ENCODE data around the gene CBX6.

Gene CBX6

DNA sequence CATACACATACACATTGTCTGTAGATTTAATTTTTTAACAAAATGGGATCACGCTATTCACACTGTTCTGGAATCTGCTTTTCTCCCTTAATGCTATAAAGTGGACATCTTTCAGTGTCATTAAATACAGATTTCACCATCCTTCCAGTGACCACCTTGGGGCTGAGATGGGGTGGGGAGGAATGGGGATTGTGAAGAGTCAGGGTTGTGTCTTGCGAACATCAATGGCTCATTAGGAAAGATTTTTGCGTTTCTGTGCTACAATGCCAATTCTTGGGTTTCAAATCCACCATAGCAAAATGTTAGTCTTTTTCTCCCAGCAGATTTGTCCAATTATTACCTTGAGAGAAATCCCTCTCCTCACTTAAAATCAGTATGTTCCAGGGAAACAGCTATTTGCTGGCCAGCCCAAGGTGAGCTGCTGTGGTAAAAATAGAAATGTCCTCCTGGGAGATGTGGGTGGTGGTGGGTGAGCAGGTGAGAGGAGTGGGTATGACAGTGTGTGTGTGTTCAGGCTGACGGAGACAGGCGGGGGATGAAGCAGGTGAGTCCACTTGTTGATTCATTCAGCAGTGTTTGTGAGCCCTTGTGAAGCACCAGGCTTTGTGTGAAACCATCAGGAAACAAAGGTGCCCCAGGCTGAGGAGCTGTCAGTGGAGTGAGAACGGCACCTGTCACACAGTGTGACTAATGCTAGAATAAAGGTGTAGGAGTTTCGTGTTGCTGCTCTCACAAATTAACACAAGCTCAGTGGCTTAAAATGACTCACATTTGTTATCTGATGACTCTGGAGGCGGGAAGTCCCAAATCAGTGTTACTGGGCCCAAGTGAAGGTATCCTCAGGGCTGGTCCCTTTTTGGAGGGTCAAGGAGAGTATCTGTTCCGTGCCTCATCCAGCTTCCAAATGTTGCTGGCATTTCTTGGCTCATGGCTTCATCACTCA lies 1.7 kb upstream of the CBX6 start:
- DNase-seq = no peak

DNA sequence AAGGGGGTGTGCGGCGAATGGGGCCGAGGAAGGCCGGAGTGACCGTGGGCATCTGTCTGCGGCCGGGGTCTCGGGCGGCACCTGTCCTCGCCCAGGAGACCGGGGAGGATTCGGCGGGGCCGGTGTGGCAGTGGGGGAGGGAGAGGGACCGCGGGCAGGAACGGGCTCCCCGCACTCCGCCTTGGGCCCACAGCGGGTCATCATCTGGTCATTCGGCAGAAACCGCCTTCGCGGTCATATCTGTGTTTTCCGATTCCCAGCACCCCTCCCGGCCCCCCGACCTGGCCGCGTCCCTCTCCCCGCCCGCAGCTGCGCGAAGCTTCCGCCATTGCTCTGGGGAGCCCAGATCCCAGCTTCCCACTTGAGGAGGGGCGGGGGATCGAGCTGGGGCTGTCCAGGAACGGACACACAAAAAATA lies 824 bp upstream of the CBX6 start:
- no peak for DNase-seq

DNA sequence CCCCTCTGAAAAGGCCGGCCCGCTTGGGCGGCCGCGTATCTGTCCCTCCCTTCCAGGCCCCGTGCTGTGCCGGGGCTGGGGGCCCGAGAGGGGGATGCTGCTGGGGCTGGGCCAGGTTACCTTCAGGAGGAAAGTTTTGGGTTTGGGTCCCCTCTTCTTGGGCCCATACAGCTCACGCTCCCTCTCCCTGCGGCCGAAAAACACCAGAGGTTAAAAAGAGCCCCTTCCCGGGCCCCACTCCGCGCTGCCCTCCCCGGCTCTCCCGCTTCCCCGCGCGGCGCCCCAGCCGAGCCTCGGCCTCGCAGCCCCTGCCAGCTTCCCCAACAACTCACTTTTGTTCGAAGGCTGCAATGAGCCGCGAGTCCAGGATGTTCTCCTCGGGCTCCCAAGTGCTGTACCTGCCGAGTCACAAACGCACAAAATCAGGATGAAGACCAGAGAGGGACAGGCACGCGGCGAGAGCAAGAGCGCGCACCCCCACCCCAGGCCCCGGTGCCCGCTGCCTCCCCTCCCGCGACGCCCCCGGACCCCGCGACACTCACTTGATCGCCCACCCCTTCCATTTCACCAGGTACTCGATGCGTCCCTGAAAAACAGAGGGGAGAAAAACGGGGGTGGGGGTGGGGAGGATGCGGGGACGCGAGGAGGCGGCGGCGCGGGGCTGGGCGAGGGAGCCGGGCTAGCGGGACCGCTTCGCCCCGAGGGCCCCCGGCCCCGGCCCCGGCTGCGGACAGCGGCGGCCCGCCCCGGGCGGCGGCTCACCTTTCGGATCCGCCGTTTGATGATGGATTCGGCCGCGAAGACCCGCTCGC lies 450 bp downstream of the CBX6 start:
- no peak for DNase-seq

DNA sequence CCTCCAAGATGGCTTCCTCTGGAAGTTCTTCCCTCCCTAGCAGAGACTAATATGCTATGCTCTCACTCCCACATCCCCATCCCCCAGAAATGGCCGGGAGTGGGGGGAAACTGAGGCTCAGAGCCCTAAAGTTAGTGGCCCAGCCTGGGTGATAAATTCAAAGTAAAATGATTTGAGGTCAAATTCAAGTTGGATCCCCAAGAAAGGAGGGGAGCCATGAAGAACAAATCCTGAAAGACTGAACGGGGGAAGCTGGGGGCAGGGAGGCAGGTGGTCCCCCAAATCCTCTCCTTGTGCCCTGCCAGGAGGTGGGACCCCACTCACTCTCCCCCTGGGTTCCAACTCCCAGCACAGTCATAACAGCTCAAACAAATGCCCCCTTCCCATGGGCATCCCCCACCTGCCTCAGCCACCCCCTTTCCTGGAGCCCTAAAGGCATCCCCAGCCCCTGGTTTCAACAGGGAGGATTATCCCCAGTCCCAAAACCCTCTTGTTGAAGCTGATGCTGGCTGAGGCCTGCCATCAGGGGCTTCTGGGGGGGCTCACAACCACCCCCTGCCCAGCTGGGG lies 1.1 kb downstream of the CBX6 start:
- no peak for DNase-seq

DNA sequence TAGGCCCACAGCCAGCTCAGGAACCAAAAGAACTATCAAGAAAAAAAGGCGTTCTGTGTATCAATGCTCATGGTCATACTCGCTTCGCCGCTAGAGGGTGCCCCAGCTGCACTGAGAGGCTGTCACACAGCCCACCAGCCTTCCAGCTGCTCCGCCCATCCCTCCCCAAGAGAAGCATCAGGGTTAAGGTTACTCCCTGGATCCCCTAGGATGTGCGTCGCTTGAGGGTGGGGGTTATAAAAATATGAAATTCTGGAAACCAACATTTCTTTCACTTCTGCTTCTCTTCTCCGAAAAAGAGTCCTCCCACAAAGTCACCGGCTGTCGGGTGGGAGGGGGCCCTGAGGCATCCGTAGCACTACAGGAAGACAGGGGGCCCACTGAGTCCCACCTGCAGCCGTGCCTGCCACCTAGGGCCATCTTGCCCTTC lies 1.7 kb downstream of the CBX6 start:
- peak; percentile 25 for DNase-seq

DNA sequence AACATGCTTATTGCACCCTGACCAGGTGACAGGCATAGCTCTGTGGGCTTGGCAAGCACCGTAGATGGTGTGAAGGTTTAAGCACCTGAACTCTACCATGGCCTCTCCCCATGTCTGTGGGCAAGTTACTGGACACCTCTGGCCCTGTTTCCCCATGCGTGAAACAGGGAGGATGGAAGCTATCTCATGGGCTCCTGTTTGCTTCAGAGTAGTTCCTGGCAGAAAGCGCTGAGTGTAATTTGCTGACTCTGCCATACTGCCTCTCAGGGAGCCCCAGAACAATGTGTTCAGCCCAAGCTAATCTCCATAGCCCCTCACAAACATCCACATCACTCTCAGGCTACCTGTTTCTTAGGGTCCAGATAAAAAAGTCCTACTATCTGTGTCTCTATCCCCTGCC lies 2.4 kb downstream of the CBX6 start:
- no peak for DNase-seq

DNA sequence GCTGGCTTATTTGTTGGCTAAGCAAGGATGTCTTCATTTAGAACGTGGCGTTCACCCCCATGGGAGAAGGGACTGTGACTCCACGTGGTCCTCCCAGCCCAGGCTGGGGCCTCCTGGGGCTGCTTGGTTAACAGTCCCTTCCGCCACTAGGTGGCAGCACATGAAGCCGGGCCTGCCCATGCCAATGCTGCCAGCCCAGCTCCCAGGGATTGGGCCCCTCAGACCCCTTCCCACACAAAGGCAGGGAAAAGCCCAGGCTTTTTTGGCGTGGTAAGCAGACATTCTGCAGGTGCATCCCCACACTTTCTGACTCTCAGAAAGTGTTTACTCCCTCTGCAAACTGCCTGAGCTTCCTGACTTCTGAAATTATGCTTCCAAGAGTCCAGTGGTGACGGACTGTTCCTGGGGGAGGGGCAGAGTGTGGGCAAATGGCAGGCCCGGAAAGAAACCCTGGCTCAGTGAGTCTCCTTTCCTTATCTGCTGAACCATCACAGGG lies 3.1 kb downstream of the CBX6 start:
- DNase-seq = no peak

DNA sequence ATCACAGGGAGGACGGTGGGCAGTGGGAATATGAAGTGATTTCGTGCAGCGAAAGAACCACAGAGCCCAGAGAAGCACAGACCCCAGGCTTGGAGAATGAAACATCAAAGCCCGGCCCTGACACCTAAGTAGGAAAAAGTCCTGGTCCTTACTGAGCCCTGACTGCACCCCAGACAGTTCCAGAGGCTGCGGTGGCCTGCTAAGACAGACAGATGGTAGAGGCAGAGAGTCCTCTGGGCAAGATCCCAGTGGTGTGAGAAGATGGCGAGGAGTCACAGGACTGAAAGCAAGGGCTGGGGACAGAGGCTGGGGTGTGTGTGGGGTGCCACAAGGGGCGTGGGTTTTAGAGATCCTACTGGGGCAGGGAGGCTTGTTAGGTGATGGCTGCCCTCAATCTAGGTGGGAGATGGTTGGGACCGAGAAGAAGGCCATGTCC lies 3.7 kb downstream of the CBX6 start:
- no peak for DNase-seq

DNA sequence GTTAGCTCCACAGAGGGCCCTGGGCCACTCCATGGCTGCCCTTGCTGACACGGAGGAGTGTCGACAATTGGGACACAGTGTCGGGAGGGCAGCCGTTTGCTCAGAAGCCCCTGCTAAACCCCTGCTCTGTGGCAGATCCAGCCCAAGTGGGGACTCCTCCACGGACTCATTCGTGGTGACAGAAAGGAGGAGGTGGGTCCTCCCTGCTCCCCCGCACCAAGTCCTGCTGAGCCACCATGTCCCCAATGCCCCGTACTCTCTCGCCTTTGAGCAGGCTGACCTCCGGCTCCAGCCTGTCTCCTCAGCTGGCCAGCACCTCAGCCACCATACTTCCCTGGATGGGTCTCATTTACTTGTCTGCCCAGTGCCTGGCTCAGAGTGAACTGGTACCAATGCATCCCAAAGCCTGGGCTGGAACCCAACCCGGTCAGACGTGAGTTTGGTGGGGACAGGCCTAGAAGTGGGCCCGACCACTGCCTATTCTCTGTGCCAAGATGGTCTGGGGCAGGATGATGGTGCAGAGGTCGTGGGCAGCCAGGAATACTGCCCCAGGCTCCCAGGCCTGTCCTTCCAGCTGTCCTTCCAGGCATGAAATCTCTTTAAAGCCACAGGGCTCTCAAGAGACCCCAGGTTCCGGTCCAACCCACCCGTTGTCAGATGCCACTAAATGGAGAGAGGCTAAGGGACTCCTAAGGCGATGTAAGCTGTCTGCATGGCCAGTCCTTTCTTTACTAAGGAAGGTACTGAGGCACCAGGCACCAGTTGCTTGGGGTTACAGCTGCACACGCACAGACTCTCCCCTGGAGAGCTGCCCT lies 4.3 kb downstream of the CBX6 start:
- DNase-seq = no peak

DNA sequence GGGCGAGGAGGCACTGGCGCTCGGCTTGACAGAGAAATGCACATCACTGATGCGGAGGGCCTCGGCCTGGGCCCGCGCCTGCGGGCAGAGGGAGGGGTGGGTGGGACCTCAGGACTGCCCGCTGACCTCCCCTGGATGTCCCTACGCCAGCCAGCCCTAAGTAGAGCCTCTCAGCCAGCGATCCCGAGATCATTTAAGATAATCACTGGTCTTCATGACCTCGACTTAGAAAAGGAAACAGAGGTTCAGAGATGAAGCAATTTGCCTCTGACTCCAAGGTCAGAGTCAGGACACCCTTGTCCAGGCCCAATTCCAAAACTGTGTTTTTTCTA lies 4.9 kb downstream of the CBX6 start:
- DNase-seq = no peak

DNA sequence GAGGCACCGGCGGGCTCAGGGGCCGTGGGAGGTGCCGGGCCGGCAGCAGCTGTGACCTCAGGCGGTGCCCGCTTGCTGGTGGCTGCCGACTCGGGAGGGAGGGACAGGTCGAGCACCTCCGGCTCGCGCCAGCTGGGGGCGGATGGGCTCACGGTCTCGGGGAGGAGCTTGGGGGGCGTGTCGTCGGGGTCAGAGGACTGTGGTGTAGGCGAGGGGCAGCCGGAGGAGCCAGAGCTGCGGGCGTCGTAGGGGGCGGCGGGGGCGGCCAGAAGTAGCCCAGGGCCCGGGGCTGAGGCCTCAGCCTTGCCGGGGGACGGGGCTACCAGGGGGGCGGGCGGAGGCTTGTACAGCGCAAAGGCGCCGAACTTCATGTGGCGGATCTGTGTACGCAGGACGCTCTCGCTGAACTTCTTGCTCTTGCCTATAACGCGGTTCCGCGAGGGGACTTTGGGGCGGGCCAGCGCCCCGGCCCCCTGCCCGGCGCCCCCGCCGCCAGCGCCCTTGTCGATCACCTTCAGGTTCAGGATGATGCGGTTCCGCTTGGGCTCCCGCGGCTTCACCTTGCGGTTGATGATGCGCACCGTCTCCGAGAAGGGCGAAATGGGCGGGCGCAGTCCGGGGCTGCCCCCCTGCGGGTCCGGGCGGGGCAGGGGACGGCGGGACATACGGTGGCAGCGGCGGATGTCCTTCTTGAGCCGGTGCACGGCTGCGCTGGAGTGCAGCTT lies 5.5 kb downstream of the CBX6 start:
- DNase-seq = no peak

DNA sequence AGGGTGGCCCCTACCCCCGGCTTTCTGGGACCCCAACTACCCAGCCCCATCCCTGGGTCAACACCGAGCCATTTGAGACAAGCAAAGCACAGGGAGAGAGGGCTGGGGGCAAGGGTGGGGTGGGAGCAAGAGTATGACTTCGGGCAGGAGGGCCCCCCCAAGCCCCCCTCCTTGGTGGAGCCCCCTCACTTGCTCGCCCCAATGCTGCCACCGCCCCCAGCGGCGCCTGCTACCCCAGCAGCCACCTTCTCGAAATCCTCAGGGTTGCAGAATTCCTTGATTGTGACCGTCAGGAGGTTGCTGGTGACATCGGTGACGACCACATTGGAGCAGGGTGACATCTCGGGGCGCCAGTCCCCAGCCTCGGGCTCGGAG lies 6.0 kb downstream of the CBX6 start:
- no peak for DNase-seq

DNA sequence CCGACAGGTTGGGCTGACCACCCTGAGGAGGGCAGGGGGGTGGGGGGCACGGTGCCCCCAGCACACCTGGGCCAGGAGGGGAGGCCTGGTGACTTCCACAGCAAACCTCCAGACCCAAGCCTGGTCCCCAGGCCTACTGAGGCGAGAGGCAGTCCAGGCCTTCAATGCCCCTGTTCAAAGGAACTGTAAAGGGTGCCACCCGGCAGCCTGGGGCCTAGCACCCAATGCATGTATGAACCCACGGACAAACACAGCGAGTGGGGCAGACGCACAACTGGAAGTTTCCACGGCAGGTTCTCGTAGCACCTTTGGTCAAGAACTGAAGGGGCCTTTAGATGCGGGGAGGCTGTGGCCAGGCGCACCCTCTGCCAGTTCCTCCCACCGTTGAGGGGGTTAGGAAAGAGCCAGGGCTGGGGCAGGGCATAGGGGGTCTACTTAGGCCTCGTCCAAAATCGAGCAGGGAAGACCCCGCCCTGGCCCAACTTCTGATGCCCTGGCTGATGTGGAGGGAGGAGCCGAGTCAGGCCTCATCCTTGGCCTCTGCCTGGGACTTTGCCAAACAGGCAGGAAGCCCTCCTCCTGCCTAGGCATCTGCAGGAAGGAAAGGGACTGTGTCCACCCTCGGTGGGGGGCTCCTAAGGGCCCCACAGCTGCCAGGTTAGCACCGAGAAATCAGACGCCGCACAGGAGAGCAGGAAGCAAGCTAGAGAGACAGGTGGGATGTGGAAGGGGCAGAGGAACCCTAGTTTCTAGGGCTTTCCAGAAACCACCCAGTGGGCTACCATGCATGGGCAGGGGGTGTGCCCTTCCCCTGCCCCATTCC lies 6.6 kb downstream of the CBX6 start:
- no peak for DNase-seq

DNA sequence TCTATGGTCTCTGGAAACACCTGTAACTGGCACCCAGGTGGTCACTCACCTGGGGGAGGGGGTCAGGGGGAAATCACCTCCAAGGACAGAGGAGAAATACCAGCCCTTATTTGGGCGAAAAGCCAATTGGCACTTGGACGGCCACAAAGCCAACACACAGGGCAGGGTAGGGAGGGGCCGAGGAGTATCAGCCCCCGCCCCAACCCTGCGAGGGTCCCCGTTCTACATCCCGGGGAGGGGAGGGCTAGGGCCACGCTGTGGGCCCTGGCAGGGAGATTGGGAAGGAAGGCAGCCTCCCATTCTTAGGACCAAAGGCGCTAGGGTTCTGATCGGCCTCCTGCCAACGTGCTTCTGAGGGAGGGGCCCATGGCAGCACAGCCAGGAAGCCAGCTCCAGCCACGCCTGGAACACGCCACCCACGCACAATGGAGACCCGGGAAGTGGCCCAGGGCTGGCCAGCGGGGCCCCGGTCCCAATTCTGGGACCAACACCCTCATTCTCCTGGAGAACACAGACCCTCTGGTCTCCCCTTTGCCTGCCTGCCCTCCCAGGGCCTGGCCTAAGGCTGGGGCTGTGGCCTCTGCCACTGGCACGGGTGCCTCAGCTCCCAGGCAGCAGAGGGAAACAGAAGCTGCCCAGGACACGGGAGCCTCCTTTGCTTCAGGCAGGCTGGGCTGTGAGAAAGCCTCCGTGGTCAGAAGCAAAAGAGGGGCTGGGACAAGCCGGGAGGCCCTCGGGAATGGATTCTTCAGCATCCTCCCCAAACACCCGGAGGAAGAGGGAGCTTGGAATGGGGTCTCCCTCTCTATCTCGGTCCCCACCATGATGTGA lies 7.4 kb downstream of the CBX6 start:
- no peak for DNase-seq

DNA sequence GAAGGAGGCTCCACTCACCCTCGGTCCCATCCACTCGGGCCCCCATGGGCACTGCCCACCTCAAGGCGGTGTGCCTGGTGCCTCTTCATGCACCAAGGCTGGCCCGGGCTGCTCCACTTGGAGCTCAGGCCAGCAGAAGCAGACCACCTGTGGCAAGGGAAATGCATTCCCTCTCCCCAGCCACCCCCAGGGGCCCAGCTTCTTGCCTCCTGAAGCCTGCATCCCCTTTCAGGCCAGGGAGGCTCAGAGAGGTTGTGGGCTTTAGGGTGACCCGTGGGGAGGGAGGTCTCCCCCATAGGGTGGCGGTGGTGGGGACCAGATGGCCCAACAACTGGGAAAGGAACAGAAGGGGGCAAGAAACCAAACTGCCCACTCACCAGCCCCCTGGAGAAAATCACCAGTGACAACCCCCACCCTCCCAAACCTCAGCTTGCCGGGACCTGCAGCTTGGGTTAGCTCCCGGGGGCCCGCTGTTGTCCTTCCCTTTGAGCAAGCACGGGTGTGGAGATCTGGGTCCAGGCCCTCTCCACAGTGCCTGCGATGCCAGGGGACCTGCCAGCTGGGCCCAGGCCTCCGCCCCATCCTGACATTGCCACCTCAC lies 8.4 kb downstream of the CBX6 start:
- no peak for DNase-seq

DNA sequence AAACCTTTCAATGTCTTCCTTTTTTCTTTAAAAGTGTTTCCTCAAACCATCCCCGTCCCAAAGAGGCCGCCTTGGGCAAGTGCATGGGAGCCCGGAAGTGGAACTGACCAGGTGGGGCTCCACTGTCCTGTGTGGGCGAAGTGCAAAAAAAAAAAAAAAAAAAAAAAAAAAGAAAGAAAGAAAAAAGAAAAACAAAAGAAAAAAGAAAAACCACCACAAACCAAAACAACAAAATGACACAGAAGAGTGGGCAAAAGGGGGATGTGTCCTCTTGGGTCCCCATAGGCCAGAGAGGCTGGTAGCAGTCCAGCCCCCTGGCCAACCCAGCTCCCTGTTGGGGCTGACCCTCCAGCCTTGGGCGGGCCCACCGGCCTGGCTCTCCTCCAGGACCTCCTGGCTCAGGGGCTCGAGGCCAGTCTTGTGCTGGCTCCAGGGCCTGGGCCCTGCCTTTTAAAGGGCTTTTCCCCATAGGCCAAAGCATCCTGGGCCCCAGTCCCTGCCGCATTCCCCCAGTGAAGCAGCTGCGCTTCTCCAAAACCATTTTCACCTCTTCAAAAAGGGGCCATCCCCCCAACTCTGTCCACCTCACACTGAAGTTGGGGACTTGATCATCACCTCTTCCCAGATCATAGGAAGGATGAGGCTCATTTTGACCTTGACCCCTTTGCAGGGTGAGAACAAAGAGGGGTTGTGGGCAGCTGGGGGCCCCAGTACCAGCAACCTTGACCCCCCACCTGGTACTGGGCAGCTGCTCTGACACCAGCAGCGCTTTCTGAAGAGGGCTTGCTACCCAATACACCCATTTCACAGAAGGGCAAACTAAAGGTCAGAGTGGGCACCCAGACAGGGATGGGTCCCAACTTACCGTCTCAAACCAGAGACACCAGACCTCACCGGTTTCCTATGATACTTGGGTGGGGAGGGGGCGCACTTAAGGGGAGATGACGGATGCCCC lies 9.4 kb downstream of the CBX6 start:
- DNase-seq = no peak

DNA sequence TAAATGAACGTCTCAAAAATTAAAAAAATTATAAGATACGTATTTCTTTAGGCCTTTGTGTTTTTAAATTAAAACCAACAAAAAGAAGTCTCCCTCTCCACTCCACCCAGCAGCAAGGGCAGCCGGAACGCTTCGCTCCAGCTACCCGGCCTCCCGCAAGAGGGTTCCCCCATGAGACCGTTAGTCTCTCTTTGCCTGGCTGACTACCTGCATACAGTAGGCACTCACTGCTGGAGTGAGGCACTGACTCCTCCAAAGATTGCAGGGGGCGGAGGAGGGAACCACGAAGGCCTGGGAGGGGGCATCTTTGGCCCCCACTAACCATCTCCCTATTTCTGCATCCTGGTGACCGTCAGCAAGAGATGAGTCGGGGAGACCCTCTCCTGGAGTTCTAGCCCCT lies 10.1 kb downstream of the CBX6 start:
- no peak for DNase-seq

DNA sequence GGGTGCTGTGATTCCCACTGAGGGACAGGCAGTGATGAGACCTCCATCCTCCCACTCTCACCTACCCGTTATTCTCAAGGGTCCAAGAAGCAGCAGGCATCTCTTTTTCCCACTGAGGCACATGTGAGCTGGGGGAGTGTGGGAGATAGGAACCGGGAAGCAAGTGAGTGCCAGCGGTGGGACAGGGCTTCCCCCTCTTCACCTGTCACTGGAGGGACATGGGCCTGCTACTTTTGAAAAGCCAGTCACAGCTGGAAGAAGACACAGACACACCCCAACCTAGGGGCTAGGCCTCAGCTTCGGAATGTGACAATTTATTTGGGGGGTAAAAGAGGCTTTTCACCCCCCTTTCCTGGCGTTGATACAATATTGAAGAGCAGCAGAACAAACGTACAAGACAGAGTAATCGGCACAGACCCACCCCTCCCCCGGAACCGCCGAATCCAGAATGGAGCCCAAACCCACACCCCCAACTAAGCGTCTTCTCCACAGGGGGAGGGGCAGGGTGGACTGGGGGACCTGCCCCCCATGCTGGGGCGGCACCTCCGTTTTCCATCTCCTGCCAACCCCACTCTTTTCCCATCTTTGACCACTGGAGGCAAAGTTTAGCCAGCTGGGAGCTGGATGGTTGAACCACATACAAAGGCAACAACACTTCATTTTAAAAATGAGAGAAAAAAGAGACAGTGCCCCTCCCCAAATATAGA lies 10.7 kb downstream of the CBX6 start:
- no peak for DNase-seq
